ENCODE measurements around the gene PTPRN2.
A peak's percentile ranks its signal among the peaks of the same experiment; 100 is the strongest.

PTPRN2 gene

GRCh38 chr7:158065340-158065739 lies 522.3 kb downstream of the PTPRN2 start:
- Mint-ChIP-seq H3K36me3 (ENCODE audit: insufficient read depth) (no peaks in the 10 kb centered on the region), H3K4me1 (ENCODE audit: low read depth in 2 of 2) (peaks cover 0 to 1% of the 10 kb centered on the region in 2 donors), H3K27me3 (peaks cover 0 to 12% of the 10 kb centered on the region in 2 donors), H3K9me3 (peaks cover 2 to 9% of the 10 kb centered on the region in 2 donors), H3K27ac (no peak overlapping the region), H3K4me3 (no peak overlapping the region)
- DNase-seq, result no peak
- no peak for ATAC-seq (replicated peaks)

- peaks cover 0 to 1% of the 10 kb centered on the region in 2 donors for H3K4me1 Mint-ChIP-seq (ENCODE audit: low read depth in 2 of 2)
- DNase-seq, result no peak
- no peak for ATAC-seq (replicated peaks)
- H3K36me3 Mint-ChIP-seq (ENCODE audit: insufficient read depth), result no peaks in the 10 kb centered on the region
- H3K27me3 Mint-ChIP-seq, result peaks cover 0 to 12% of the 10 kb centered on the region in 2 donors
- peaks cover 0 to 3% of the 10 kb centered on the region in 2 donors for H3K9me3 Mint-ChIP-seq
- H3K4me3 Mint-ChIP-seq, result no peak overlapping the region
- H3K27ac Mint-ChIP-seq, result no peak overlapping the region
Measured at GRCh38 chr7:158064631-158065030, 523.0 kb downstream of the PTPRN2 start.

GRCh38 chr7:158063850-158064610 lies 523.6 kb downstream of the PTPRN2 start:
- DNase-seq (no peak), ATAC-seq (replicated peaks) (no peak)
- H3K9me3 Mint-ChIP-seq, result no peaks in the 10 kb centered on the region
- H3K4me1 Mint-ChIP-seq (ENCODE audit: low read depth in 2 of 2), result peaks cover 0 to 1% of the 10 kb centered on the region in 2 donors
- no peak overlapping the region for H3K27ac Mint-ChIP-seq
- peaks cover 0 to 12% of the 10 kb centered on the region in 2 donors for H3K27me3 Mint-ChIP-seq
- H3K4me3 Mint-ChIP-seq, result no peak overlapping the region
- H3K36me3 Mint-ChIP-seq (ENCODE audit: insufficient read depth), result no peaks in the 10 kb centered on the region

GRCh38 chr7:158062661-158063060 lies 525.0 kb downstream of the PTPRN2 start:
- H3K4me1 Mint-ChIP-seq (ENCODE audit: low read depth in 2 of 2), result peaks cover 0 to 1% of the 10 kb centered on the region in 2 donors
- H3K27ac Mint-ChIP-seq, result no peak overlapping the region
- DNase-seq (no peak), ATAC-seq (replicated peaks) (no peak)
- H3K4me3 Mint-ChIP-seq, result no peak overlapping the region
- no peaks in the 10 kb centered on the region for H3K36me3 Mint-ChIP-seq (ENCODE audit: insufficient read depth)
- H3K27me3 Mint-ChIP-seq, result peaks cover 0 to 12% of the 10 kb centered on the region in 2 donors
- no peaks in the 10 kb centered on the region for H3K9me3 Mint-ChIP-seq

- no peak for ATAC-seq (replicated peaks)
- Mint-ChIP-seq H3K27me3 (peaks cover 0 to 12% of the 10 kb centered on the region in 2 donors), H3K36me3 (ENCODE audit: insufficient read depth) (no peaks in the 10 kb centered on the region), H3K4me3 (no peak overlapping the region), H3K27ac (no peak overlapping the region), H3K9me3 (no peaks in the 10 kb centered on the region), H3K4me1 (ENCODE audit: low read depth in 2 of 2) (peaks cover 0 to 1% of the 10 kb centered on the region in 2 donors)
- DNase-seq, result no peak
Measured at GRCh38 chr7:158061884-158062656, 525.6 kb downstream of the PTPRN2 start.

GRCh38 chr7:158061026-158061630 lies 526.5 kb downstream of the PTPRN2 start:
- no peak for ATAC-seq (replicated peaks)
- H3K27me3 Mint-ChIP-seq, result peaks cover 0 to 12% of the 10 kb centered on the region in 2 donors
- H3K36me3 Mint-ChIP-seq (ENCODE audit: insufficient read depth), result no peaks in the 10 kb centered on the region
- no peaks in the 10 kb centered on the region for H3K9me3 Mint-ChIP-seq
- H3K27ac Mint-ChIP-seq, result no peak overlapping the region
- H3K4me1 Mint-ChIP-seq (ENCODE audit: low read depth in 2 of 2), result peaks cover 0 to 1% of the 10 kb centered on the region in 2 donors
- DNase-seq, result no peak
- H3K4me3 Mint-ChIP-seq, result no peak overlapping the region

- no peak for ATAC-seq (replicated peaks)
Measured at GRCh38 chr7:158060216-158060615, 527.4 kb downstream of the PTPRN2 start.

GRCh38 chr7:158057446-158057845 lies 530.2 kb downstream of the PTPRN2 start:
- ATAC-seq (replicated peaks), result no peak
- no peak overlapping the region for H3K4me3 Mint-ChIP-seq
- H3K27ac Mint-ChIP-seq, result no peak overlapping the region
- H3K4me1 Mint-ChIP-seq (ENCODE audit: low read depth in 2 of 2), result peaks cover 0 to 1% of the 10 kb centered on the region in 2 donors
- DNase-seq, result no peak
- no peaks in the 10 kb centered on the region for H3K27me3 Mint-ChIP-seq
- H3K36me3 Mint-ChIP-seq (ENCODE audit: insufficient read depth), result no peaks in the 10 kb centered on the region
- H3K9me3 Mint-ChIP-seq, result peaks cover 0 to 3% of the 10 kb centered on the region in 2 donors

More at GRCh38 chr7:158060216-158060615, 527.4 kb downstream of the PTPRN2 start:
- Mint-ChIP-seq H3K9me3 (no peaks in the 10 kb centered on the region), H3K36me3 (ENCODE audit: insufficient read depth) (no peaks in the 10 kb centered on the region), H3K27me3 (peaks cover 0 to 12% of the 10 kb centered on the region in 2 donors), H3K4me3 (no peak overlapping the region), H3K4me1 (ENCODE audit: low read depth in 2 of 2) (peaks cover 0 to 1% of the 10 kb centered on the region in 2 donors), H3K27ac (no peak overlapping the region)
- no peak for DNase-seq

- Mint-ChIP-seq H3K9me3 (peaks cover 0 to 3% of the 10 kb centered on the region in 2 donors), H3K27ac (no peak overlapping the region), H3K27me3 (no peaks in the 10 kb centered on the region), H3K4me3 (no peak overlapping the region), H3K4me1 (ENCODE audit: low read depth in 2 of 2) (peaks cover 0 to 1% of the 10 kb centered on the region in 2 donors), H3K36me3 (ENCODE audit: insufficient read depth) (no peaks in the 10 kb centered on the region)
- ATAC-seq (replicated peaks), result no peak
- no peak for DNase-seq
Measured at GRCh38 chr7:158056761-158057160, 530.9 kb downstream of the PTPRN2 start.

- no peaks in the 10 kb centered on the region for H3K36me3 Mint-ChIP-seq (ENCODE audit: insufficient read depth)
- peak overlapping the region in 1 of 2 donors; percentile 82 for H3K27ac Mint-ChIP-seq
- H3K9me3 Mint-ChIP-seq, result peaks cover 0 to 3% of the 10 kb centered on the region in 2 donors
- no peak overlapping the region for H3K4me3 Mint-ChIP-seq
- no peak for ATAC-seq (replicated peaks)
- no peak for DNase-seq
- no peaks in the 10 kb centered on the region for H3K27me3 Mint-ChIP-seq
- H3K4me1 Mint-ChIP-seq (ENCODE audit: low read depth in 2 of 2), result no peaks in the 10 kb centered on the region
Measured at GRCh38 chr7:158055726-158056510, 531.7 kb downstream of the PTPRN2 start.

- H3K27me3 Mint-ChIP-seq, result no peaks in the 10 kb centered on the region
- H3K36me3 Mint-ChIP-seq (ENCODE audit: insufficient read depth), result no peaks in the 10 kb centered on the region
- peaks cover 0 to 3% of the 10 kb centered on the region in 2 donors for H3K9me3 Mint-ChIP-seq
- DNase-seq (no peak), ATAC-seq (replicated peaks) (no peak)
- H3K4me3 Mint-ChIP-seq, result no peak overlapping the region
- no peaks in the 10 kb centered on the region for H3K4me1 Mint-ChIP-seq (ENCODE audit: low read depth in 2 of 2)
- H3K27ac Mint-ChIP-seq, result no peak overlapping the region
Measured at GRCh38 chr7:158054611-158055010, 533.0 kb downstream of the PTPRN2 start.

GRCh38 chr7:158054081-158054480 lies 533.5 kb downstream of the PTPRN2 start:
- Mint-ChIP-seq H3K27me3 (no peaks in the 10 kb centered on the region), H3K4me3 (no peak overlapping the region), H3K27ac (no peak overlapping the region), H3K36me3 (ENCODE audit: insufficient read depth) (no peaks in the 10 kb centered on the region), H3K9me3 (peaks cover 0 to 3% of the 10 kb centered on the region in 2 donors), H3K4me1 (ENCODE audit: low read depth in 2 of 2) (no peaks in the 10 kb centered on the region)
- no peak for ATAC-seq (replicated peaks)
- DNase-seq, result no peak

All from effector memory CD8-positive, alpha-beta T cell (primary cell).